Endothelial cell of umbilical vein (primary cell): Measurements from ENCODE around the gene RASGRF1. TPM values are rescaled to one million over a fixed set of nuclear protein-coding genes. Genes with fewer than 3 reads are reported as not detected.

Experiments used
- BruUV-seq: library from RNA; stranded (reverse); fragments of 400-500 nt; replicated peaks from 2 replicates; lab custom pipeline; 2021; lab: Mats Ljungman, UMichigan
- CTCF ChIA-PET: fragments of 300-600, 350-600 bp; sonication (Branson Sonifier 250); formaldehyde crosslinking; loops from one replicate; lab custom pipeline; 2021; ENCODE audit warnings: antibody characterized with exemption, inconsistent platforms; lab: Charles Lee
- POLR2A ChIA-PET: fragments of 300-600, 350-600 bp; sonication (Branson Sonifier 250); formaldehyde crosslinking; loops from one replicate; lab custom pipeline; 2021; ENCODE audit warnings: antibody characterized with exemption, inconsistent platforms; lab: Charles Lee
- DNase-seq: peaks from one replicate; pipeline ENCODE4 v3.0.0-alpha.2; 2011; ENCODE audit warnings: low read depth, low spot score
- FAIRE-seq: peaks from 2 replicates; lab custom pipeline; 2011; peaks lifted over from hg19 to GRCh38; lab: Jason Lieb, UNC
- H2AFZ ChIP-seq: 2 replicates; pipeline ENCODE4 v1.6.0; 2012; ENCODE audit warnings: low read depth, low read length, control low read depth, inconsistent platforms
- H3K27ac ChIP-seq: 2 replicates; pipeline ENCODE4 v1.5.1; 2011; ENCODE audit warnings: low read depth, mild to moderate bottlenecking, control low read depth, low read length, moderate library complexity; ENCODE audit not compliant: insufficient read depth
- H3K27me3 ChIP-seq, 2 experiments: 2 replicates each; pipeline versions ENCODE4 v1.6.0 to v1.6.1; 2011; ENCODE audit warnings: low read length in 2 of 2, mixed read lengths in 1 of 2; ENCODE audit not compliant: control insufficient read depth in 2 of 2, insufficient read depth in 2 of 2
- H3K36me3 ChIP-seq, 2 experiments: 2 replicates in 1 of 2; 3 replicates in 1 of 2; pipeline ENCODE4 v1.5.1; 2011; ENCODE audit warnings: low read length in 2 of 2, mild to moderate bottlenecking in 1 of 2, moderate library complexity in 1 of 2; ENCODE audit not compliant: control insufficient read depth in 2 of 2, insufficient read depth in 2 of 2; ENCODE audit errors: extremely low read depth in 1 of 2
- H3K4me1 ChIP-seq: 3 replicates; pipeline ENCODE4 v1.5.1; 2011; ENCODE audit warnings: mild to moderate bottlenecking, low read length; ENCODE audit not compliant: control insufficient read depth, insufficient read depth; ENCODE audit errors: extremely low read depth
- H3K4me2 ChIP-seq: 2 replicates; pipeline ENCODE4 v1.6.1; 2011; ENCODE audit warnings: low read length, control low read depth, mixed read lengths; ENCODE audit not compliant: insufficient read depth
- H3K4me3 ChIP-seq, 3 experiments: fragments of 200-600 bp in 1 of 3; sonication (generic), shearing (Covaris generic) in 1 of 3; replicated peaks in 1 of 3; 2 replicates each; pipeline ENCODE4 v1.5.1; 2011 to 2016; ENCODE audit warnings: control low read depth in 3 of 3, low read length in 3 of 3, mild to moderate bottlenecking in 2 of 3, inconsistent platforms in 1 of 3, low read depth in 1 of 3, moderate library complexity in 1 of 3; ENCODE audit not compliant: insufficient read depth in 1 of 3
- H3K79me2 ChIP-seq: 2 replicates; pipeline ENCODE4 v1.6.0; 2012; ENCODE audit warnings: low read length, inconsistent platforms; ENCODE audit not compliant: control insufficient read depth, insufficient read depth
- H3K9ac ChIP-seq: replicated peaks from 2 replicates; pipeline ENCODE3; 2011; ENCODE audit warnings: low read length, control low read depth; ENCODE audit not compliant: insufficient read depth; ENCODE audit errors: extremely low read depth
- H3K9me1 ChIP-seq: replicated peaks from 3 replicates; pipeline ENCODE4 v1.6.0; 2011; ENCODE audit warnings: mild to moderate bottlenecking, low read length; ENCODE audit not compliant: control insufficient read depth, insufficient read depth; ENCODE audit errors: extremely low read depth
- H3K9me3 ChIP-seq: replicated peaks from 2 replicates; pipeline ENCODE4 v1.5.1; 2012; ENCODE audit warnings: low read length, inconsistent platforms; ENCODE audit not compliant: control insufficient read depth, insufficient read depth
- H4K20me1 ChIP-seq: replicated peaks from 2 replicates; pipeline ENCODE3; 2011; ENCODE audit warnings: mild to moderate bottlenecking, low read length; ENCODE audit not compliant: control insufficient read depth, insufficient read depth; ENCODE audit errors: extremely low read depth
- EZH2 ChIP-seq: IDR thresholded peaks from 2 replicates; pipeline ENCODE4 v1.6.1; 2012; ENCODE audit warnings: borderline replicate concordance, low read depth, mild to moderate bottlenecking, moderate library complexity, low read length, inconsistent platforms; ENCODE audit not compliant: severe bottlenecking
- FOS ChIP-seq: IDR thresholded peaks from 2 replicates; pipeline ENCODE4 v1.6.1; 2011; ENCODE audit warnings: mild to moderate bottlenecking, low read length, moderate library complexity, borderline replicate concordance; ENCODE audit not compliant: insufficient read depth
- GATA2 ChIP-seq: IDR thresholded peaks from 2 replicates; pipeline ENCODE4 v1.7.0; 2011; ENCODE audit warnings: low read depth, mild to moderate bottlenecking, moderate library complexity, mixed read lengths, low read length; ENCODE audit not compliant: insufficient read length, insufficient read depth
- JUN ChIP-seq: IDR thresholded peaks from 2 replicates; pipeline ENCODE4 v1.6.1; 2011; ENCODE audit warnings: borderline replicate concordance, low read depth; ENCODE audit not compliant: insufficient read length, insufficient read depth
- MYC ChIP-seq: IDR thresholded peaks from one replicate; pipeline ENCODE4 v1.6.1; 2011; ENCODE audit warnings: mild to moderate bottlenecking, low read depth, low read length
- POLR2A ChIP-seq: IDR thresholded peaks from 2 replicates; pipeline ENCODE4 v1.6.1; 2012; ENCODE audit warnings: low read depth, mild to moderate bottlenecking, control low read depth, low read length
- POLR2AphosphoS5 ChIP-seq: IDR thresholded peaks from 2 replicates; pipeline ENCODE4 v1.6.1; 2012; ENCODE audit warnings: low read depth, mild to moderate bottlenecking, control low read depth, low read length, moderate library complexity; ENCODE audit not compliant: insufficient read depth
- dilution Hi-C: fragments of 300-500 bp; cut with MboI; formaldehyde crosslinking; loops from one replicate; pipeline ENCODE4 v1.15.0; 2019; ENCODE audit warnings: low sequenced_read_pairs; ENCODE audit not compliant: extremely low pct_ligation_motif_present
- intact Hi-C: fragments of 100-400 bp; cut with micrococcal nuclease; formaldehyde crosslinking; loops from one replicate; pipeline ENCODE4 v1.10.0; 2022
- polyA plus RNA-seq, 4 experiments: library from polyadenylated mRNA; depleted of rRNA in 3 of 4; stranded (reverse) in 3 of 4; unstranded in 1 of 4; fragments of >200 nt; gene quantifications; 2 replicates each; pipeline versions ENCODE4 v1.2.1 to v1.2.3, GENCODE V29; 2011 to 2012; ENCODE audit warnings: missing spikeins in 1 of 4
- total RNA-seq: library from RNA; stranded (reverse); gene quantifications from 2 replicates; pipeline ENCODE4 v1.2.3, GENCODE V29; 2021
- TF ChIP-seq, protein P1 (sequence below): IDR thresholded peaks from 2 replicates; pipeline ENCODE4 v1.6.1; 2011; ENCODE audit not compliant: insufficient read depth, insufficient read length
- TF ChIP-seq, protein P2 (sequence below), 2 donors: IDR thresholded peaks; 1 replicate in 1 of 2; 2 replicates in 1 of 2; pipeline ENCODE4 v1.5.1; 2011; ENCODE audit warnings: low read length in 2 of 2, mild to moderate bottlenecking in 2 of 2, moderate library complexity in 2 of 2, control low read depth in 1 of 2, inconsistent platforms in 1 of 2, low read depth in 1 of 2; ENCODE audit not compliant: insufficient read depth in 1 of 2; ENCODE audit errors: extremely low read depth in 1 of 2

The RASGRF1 gene
- total and polyA plus RNA-seq, 2 donors (not counting 3 experiments of a cell fraction or from before 2014, with no cell fraction given) = 0.04 TPM; not detected in 1

DNA sequence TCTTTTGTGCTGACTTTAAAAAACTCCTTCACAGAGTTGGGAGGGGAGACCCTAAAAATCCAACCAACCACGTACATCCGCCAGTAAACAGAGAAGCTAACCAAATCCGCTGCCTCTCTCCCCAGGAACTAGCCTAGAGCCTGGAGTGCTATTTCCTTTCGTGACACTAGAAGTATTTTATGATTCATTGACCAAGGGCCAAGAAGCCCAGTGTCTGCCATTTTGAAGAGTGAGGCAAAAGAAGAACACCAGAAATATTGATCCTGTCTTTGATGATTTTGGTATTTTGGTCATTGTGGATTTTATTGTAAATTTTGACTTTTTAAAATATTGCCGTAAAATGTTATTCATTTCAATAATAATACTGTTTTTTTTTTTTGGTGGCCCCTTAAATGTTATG, 135.2 kb downstream of the RASGRF1 start:
- Histone ChIP-seq H3K4me3 (no peak overlapping the region), H3K9ac (no peak overlapping the region), H2AFZ (no peak overlapping the region), H3K4me2 (no peak overlapping the region), H3K9me1 (no peaks in the 10 kb centered on the region), H3K4me1 (peaks cover 8% of the 10 kb centered on the region), H3K36me3 (no peaks in the 10 kb centered on the region), H3K27me3 (no peaks in the 10 kb centered on the region), H3K9me3 (no peaks in the 10 kb centered on the region), H3K27ac (no peak overlapping the region), H3K79me2 (no peaks in the 10 kb centered on the region), H4K20me1 (no peaks in the 10 kb centered on the region)
- BruUV-seq = no TSS peak
- no peak for FAIRE-seq
- DNase-seq = no peak
- CTCF ChIA-PET = interaction anchor here (2.0 kb wide), 1 partner anchor 24 kb away, joined by 4 read pairs; no protein-coding TSS in a partner anchor
- intact Hi-C loops (no loop called here), dilution Hi-C loops (no loop called here)
- POLR2A ChIA-PET = no interaction called here
- TF ChIP-seq MYC (no peak), POLR2AphosphoS5 (no peak), EZH2 (no peak), GATA2 (no peak), JUN (no peak), FOS (no peak), POLR2A (no peak)
- TF ChIP-seq, protein P1, sequence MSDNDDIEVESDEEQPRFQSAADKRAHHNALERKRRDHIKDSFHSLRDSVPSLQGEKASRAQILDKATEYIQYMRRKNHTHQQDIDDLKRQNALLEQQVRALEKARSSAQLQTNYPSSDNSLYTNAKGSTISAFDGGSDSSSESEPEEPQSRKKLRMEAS = no peak
- TF ChIP-seq, protein P2, sequence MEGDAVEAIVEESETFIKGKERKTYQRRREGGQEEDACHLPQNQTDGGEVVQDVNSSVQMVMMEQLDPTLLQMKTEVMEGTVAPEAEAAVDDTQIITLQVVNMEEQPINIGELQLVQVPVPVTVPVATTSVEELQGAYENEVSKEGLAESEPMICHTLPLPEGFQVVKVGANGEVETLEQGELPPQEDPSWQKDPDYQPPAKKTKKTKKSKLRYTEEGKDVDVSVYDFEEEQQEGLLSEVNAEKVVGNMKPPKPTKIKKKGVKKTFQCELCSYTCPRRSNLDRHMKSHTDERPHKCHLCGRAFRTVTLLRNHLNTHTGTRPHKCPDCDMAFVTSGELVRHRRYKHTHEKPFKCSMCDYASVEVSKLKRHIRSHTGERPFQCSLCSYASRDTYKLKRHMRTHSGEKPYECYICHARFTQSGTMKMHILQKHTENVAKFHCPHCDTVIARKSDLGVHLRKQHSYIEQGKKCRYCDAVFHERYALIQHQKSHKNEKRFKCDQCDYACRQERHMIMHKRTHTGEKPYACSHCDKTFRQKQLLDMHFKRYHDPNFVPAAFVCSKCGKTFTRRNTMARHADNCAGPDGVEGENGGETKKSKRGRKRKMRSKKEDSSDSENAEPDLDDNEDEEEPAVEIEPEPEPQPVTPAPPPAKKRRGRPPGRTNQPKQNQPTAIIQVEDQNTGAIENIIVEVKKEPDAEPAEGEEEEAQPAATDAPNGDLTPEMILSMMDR (IDR thresholded peaks at IDR 0.05; ENCODE audit: extremely low read depth in 1 of 2, insufficient read depth in 1 of 2, low read depth in 1 of 2, low read length in 2 of 2) = no peak
